B cell (primary cell): ENCODE results near the gene GTF3C5. TPM values are rescaled to one million over a fixed set of nuclear protein-coding genes. Genes with fewer than 3 reads are reported as not detected.

Experiments used
- ATAC-seq: fragments of 200-7000 bp; cut with Tn5 transposase; one replicate; pipeline ENCODE4 v1.10.0; 2021; ENCODE audit warnings: low read depth, mild to moderate bottlenecking, moderate number of reproducible peaks, moderate library complexity
- CTCF ChIA-PET: fragments of 350-600 bp; sonication (Branson Sonifier 250); formaldehyde crosslinking; loops from one replicate; lab custom pipeline; 2021; ENCODE audit warnings: antibody characterized with exemption, inconsistent platforms; lab: Charles Lee
- POLR2A ChIA-PET: fragments of 350-600 bp; sonication (Branson Sonifier 250); formaldehyde crosslinking; loops from one replicate; lab custom pipeline; 2021; ENCODE audit warnings: antibody characterized with exemption; lab: Charles Lee
- DNase-seq: peaks from one replicate; pipeline ENCODE4 v3.0.0; 2013
- H2AFZ ChIP-seq: 2 replicates; pipeline ENCODE4 v1.6.1; 2012; ENCODE audit warnings: mild to moderate bottlenecking, low read depth, low read length; ENCODE audit not compliant: insufficient read depth, poor library complexity, severe bottlenecking
- H3K27ac ChIP-seq, 2 donors: 1 replicate in 1 of 2; 2 replicates in 1 of 2; pipeline ENCODE4 v1.5.1; 2012 to 2013; ENCODE audit warnings: low read length in 2 of 2, mild to moderate bottlenecking in 2 of 2, moderate library complexity in 1 of 2
- H3K27me3 ChIP-seq, 4 experiments: fragments of 200-600 bp in 1 of 4; sonication (generic) in 1 of 4; replicated peaks in 1 of 4; 1 replicate in 2 of 4; 2 replicates in 2 of 4; pipeline versions ENCODE4 v1.6.1 to v1.7.0; 2013 to 2016; ENCODE audit warnings: low read length in 3 of 4, mild to moderate bottlenecking in 2 of 4, mixed read lengths in 1 of 4, moderate library complexity in 1 of 4; ENCODE audit not compliant: insufficient read depth in 4 of 4, control insufficient read depth in 3 of 4; ENCODE audit errors: control extremely low read depth in 1 of 4
- H3K36me3 ChIP-seq, 2 experiments: replicated peaks in 1 of 2; 1 replicate in 1 of 2; 2 replicates in 1 of 2; pipeline versions ENCODE4 v1.6.1 to v1.7.1; 2013; ENCODE audit warnings: low read length in 1 of 2; ENCODE audit not compliant: insufficient read depth in 2 of 2, control insufficient read depth in 1 of 2; ENCODE audit errors: control extremely low read depth in 1 of 2, extremely low read depth in 1 of 2
- H3K4me1 ChIP-seq, 2 donors: fragments of 200-600 bp in 1 of 2; sonication (generic) in 1 of 2; 1 replicate in 1 of 2; 2 replicates in 1 of 2; pipeline versions ENCODE4 v1.5.1 to v1.6.1; 2013 to 2017; ENCODE audit warnings: low read length in 2 of 2; ENCODE audit not compliant: control insufficient read depth in 2 of 2, insufficient read depth in 2 of 2
- H3K4me2 ChIP-seq: replicated peaks from 2 replicates; pipeline ENCODE3; 2012; ENCODE audit warnings: mild to moderate bottlenecking, low read depth, low read length; ENCODE audit not compliant: poor library complexity, severe bottlenecking
- H3K4me3 ChIP-seq, 5 experiments: fragments of 200-600 bp in 1 of 5; sonication (generic) in 1 of 5; 1 replicate in 3 of 5; 2 replicates in 2 of 5; pipeline versions ENCODE4 v1.5.1 to v1.7.0; 2011 to 2016; ENCODE audit warnings: low read length in 4 of 5, mild to moderate bottlenecking in 4 of 5, low read depth in 2 of 5, control low read depth in 1 of 5, moderate library complexity in 1 of 5; ENCODE audit not compliant: insufficient read depth in 1 of 5; ENCODE audit errors: control extremely low read depth in 1 of 5, extremely low read depth in 1 of 5
- H3K79me2 ChIP-seq: fragments of 200-600 bp; sonication (generic); one replicate; pipeline ENCODE4 v1.6.0; 2016; ENCODE audit warnings: low read length; ENCODE audit not compliant: control insufficient read depth, insufficient read depth
- H3K9ac ChIP-seq: fragments of 200-600 bp; sonication (generic); 2 replicates; pipeline ENCODE4 v1.6.1; 2017; ENCODE audit warnings: mild to moderate bottlenecking, low read length, moderate library complexity
- H3K9me3 ChIP-seq, 3 donors: one replicate each; pipeline versions ENCODE4 v1.6.1 to v1.7.1; 2013; ENCODE audit warnings: low read length in 2 of 3; ENCODE audit not compliant: control insufficient read depth in 2 of 3, insufficient read depth in 1 of 3; ENCODE audit errors: control extremely low read depth in 1 of 3
- H4K20me1 ChIP-seq: 2 replicates; pipeline ENCODE4 v1.6.0; 2012; ENCODE audit warnings: mild to moderate bottlenecking, low read length; ENCODE audit not compliant: insufficient read depth, control insufficient read depth, poor library complexity, severe bottlenecking
- H3K27ac Mint-ChIP-seq: one replicate; pipeline ENCODE4 v1.8.0; 2021; ENCODE audit warnings: mixed read lengths
- H3K27me3 Mint-ChIP-seq: one replicate; pipeline ENCODE4 v1.8.0; 2021; ENCODE audit warnings: mixed read lengths
- H3K4me1 Mint-ChIP-seq: one replicate; pipeline ENCODE4 v1.8.0; 2021; ENCODE audit warnings: mixed read lengths
- H3K4me3 Mint-ChIP-seq: one replicate; pipeline ENCODE4 v1.8.0; 2021; ENCODE audit warnings: mixed read lengths
- H3K9me3 Mint-ChIP-seq: one replicate; pipeline ENCODE4 v1.8.0; 2022; ENCODE audit warnings: mixed read lengths; ENCODE audit not compliant: insufficient read depth
- CTCF ChIP-seq: fragments of 200-600 bp; IDR thresholded peaks from one replicate; pipeline ENCODE4 v1.8.0; 2022; ENCODE audit warnings: antibody characterized with exemption, mild to moderate bottlenecking
- EZH2 ChIP-seq: IDR thresholded peaks from 2 replicates; pipeline ENCODE4 v1.6.1; 2012; ENCODE audit warnings: borderline replicate concordance, low read depth, mild to moderate bottlenecking, moderate library complexity, low read length; ENCODE audit not compliant: insufficient read depth, poor library complexity, severe bottlenecking
- WGBS: methylation state at CpG from one replicate; pipeline ENCODE4 v1.1.5; 2013; ENCODE audit warnings: missing lambda C conversion rate; ENCODE audit not compliant: insufficient coverage; 5-methylcytosine and 5-hydroxymethylcytosine counted together
- intact Hi-C: fragments of 100-400 bp; cut with micrococcal nuclease; formaldehyde crosslinking; loops from one replicate; pipeline ENCODE4 v1.10.0; 2022
- polyA plus RNA-seq: library from polyadenylated mRNA; depleted of rRNA; stranded (reverse); fragments of >200 nt; gene quantifications from 2 replicates; pipeline ENCODE4 v1.2.3, GENCODE V29; 2012
- total RNA-seq, 2 donors: library from RNA; stranded (reverse); fragments of 120-200 nt in 1 of 2; gene quantifications; 1 replicate in 1 of 2; 2 replicates in 1 of 2; pipeline versions ENCODE4 v1.2.3 to v1.2.4, GENCODE V29; 2013 to 2022

Gene GTF3C5
- total and polyA plus RNA-seq, 2 donors (not counting 1 experiment from before 2014, with no cell fraction given) = 80.5 to 91.2 TPM

- ChIA-PET CTCF (no interaction called here), POLR2A (no interaction called here)
- no peak for DNase-seq
- no peak overlapping the region for H3K4me3 Mint-ChIP-seq
- H3K27me3 Mint-ChIP-seq = no peaks in the 10 kb centered on the region
- 83% methylated on average over 8 of the region's 11 CpGs for WGBS
- Histone ChIP-seq H3K4me2 (no peak overlapping the region), H3K4me3 (no peak overlapping the region), H3K4me1 (no peaks in the 10 kb centered on the region), H3K27ac (no peak overlapping the region), H3K79me2 (peaks cover 25% of the 10 kb centered on the region), H3K27me3 (no peaks in the 10 kb centered on the region), H3K36me3 (peaks cover 0 to 54% of the 10 kb centered on the region in 2 experiments), H3K9ac (no peak overlapping the region), H3K9me3 (no peaks in the 10 kb centered on the region), H2AFZ (no peak overlapping the region), H4K20me1 (peaks cover 33% of the 10 kb centered on the region)
- H3K4me1 Mint-ChIP-seq = no peaks in the 10 kb centered on the region
- H3K27ac Mint-ChIP-seq = no peak overlapping the region
- intact Hi-C loops = no loop called here
- H3K9me3 Mint-ChIP-seq = no peaks in the 10 kb centered on the region
- TF ChIP-seq CTCF (no peak), EZH2 (no peak)
- ATAC-seq = no peak
These were observed 13.9 kb downstream of the GTF3C5 start for GRCh38 chr9:133044661-133045060.

GRCh38 chr9:133045132-133045531, 14.3 kb downstream of the GTF3C5 start:
- intact Hi-C loops = no loop called here
- Mint-ChIP-seq H3K4me3 (no peak overlapping the region), H3K27ac (no peak overlapping the region), H3K9me3 (no peaks in the 10 kb centered on the region), H3K27me3 (no peaks in the 10 kb centered on the region), H3K4me1 (no peaks in the 10 kb centered on the region)
- DNase-seq (no peak), ATAC-seq (no peak)
- Histone ChIP-seq H3K27me3 (no peaks in the 10 kb centered on the region), H3K79me2 (peaks cover 22% of the 10 kb centered on the region), H2AFZ (no peak overlapping the region), H3K4me2 (no peak overlapping the region), H4K20me1 (peaks cover 28% of the 10 kb centered on the region), H3K36me3 (peaks cover 0 to 57% of the 10 kb centered on the region in 2 experiments), H3K27ac (no peak overlapping the region), H3K4me3 (no peak overlapping the region), H3K9ac (no peak overlapping the region), H3K4me1 (no peaks in the 10 kb centered on the region), H3K9me3 (no peaks in the 10 kb centered on the region)
- TF ChIP-seq CTCF (no peak), EZH2 (no peak)
- ChIA-PET CTCF (no interaction called here), POLR2A (no interaction called here)
- 97% methylated on average over 15 of the region's 15 CpGs for WGBS
